IPS-18c (cell line): ENCODE data around the gene NTMT1.
"Not testable (repeated sequence)": the region's sequence is repeated elsewhere in the genome, so short reads cannot be mapped to it uniquely, and the experiment has no call there.

Experiments
- H3K4me3 ChIP-seq: 2 replicates; pipeline ENCODE4 v1.7.0; 2013; ENCODE audit warnings: low read depth, mild to moderate bottlenecking, low read length, moderate library complexity; ENCODE audit not compliant: insufficient read depth
- H3K9me3 ChIP-seq: one replicate; pipeline ENCODE4 v1.6.1; 2013; ENCODE audit warnings: mild to moderate bottlenecking, low read length, moderate library complexity; ENCODE audit not compliant: control insufficient read depth, insufficient read depth

The NTMT1 gene

DNA sequence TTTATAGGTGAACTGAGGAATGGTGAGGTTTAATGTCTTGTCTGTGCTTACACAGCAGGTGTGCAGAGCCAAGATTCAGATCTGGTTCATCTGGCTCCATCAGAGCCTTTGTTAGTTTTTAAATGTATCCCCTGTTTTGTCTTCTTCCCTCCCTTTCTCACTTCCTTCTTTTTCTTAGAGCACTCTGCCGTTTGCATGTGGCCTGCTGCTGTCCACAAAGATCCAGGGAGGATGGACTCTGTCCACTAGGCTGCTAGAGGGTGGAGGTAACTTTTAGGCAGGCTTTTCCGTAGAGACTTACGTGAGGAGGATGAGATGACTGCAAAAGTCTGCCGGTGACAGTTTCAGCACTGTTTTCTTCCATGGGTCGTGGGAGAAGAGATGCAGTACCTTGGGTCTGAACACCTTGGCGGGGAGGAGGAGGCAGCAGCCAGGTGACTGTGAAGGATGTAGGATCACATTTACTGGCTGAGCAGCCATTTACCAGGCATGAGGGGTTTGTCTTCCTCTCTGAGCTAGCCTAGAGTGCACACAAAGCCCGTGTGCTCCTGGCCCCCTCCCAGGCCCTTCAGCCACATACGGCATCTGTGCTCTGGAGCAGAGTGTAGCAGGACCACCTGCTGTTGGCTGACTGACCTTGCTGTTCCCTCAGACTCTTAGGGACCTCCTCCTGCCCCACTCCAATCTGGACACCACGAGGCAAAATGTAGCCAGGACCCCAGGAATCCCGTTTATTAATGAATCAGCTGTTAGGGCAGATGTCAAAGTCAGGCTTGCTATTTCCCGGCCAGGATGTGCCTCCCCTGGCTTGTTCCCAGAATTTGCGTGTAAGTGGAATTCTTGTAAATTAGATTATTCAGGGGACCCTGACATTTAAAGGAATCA lies 1.8 kb downstream of the NTMT1 start:
- H3K4me3 ChIP-seq, result peak overlapping the region; percentile 99

DNA sequence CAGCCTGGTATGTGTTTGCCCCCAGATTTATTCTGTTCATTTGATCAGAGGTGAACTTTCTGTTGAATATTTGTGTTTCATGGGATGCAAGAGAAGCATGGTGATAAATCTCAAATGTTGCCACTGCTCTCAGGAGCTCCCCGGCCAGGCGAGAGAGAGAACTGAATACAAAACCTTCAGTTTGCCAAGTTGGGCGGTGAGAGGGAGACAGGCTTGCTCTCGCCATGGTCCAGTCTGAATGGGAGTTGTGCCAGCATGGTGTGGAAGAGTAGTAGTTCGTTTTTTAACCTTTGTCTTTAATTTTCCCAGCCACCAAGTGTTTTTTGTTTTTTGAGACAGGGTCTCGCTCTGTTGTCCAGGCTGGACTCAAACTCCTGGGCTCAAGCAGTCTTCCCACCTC lies 2.7 kb downstream of the NTMT1 start:
- H3K9me3 ChIP-seq, result no peaks in the 10 kb centered on the region
- H3K4me3 ChIP-seq, result no peak overlapping the region

More for the DNA sequence above, 1.8 kb downstream of the NTMT1 start:
- no peaks in the 10 kb centered on the region for H3K9me3 ChIP-seq

DNA sequence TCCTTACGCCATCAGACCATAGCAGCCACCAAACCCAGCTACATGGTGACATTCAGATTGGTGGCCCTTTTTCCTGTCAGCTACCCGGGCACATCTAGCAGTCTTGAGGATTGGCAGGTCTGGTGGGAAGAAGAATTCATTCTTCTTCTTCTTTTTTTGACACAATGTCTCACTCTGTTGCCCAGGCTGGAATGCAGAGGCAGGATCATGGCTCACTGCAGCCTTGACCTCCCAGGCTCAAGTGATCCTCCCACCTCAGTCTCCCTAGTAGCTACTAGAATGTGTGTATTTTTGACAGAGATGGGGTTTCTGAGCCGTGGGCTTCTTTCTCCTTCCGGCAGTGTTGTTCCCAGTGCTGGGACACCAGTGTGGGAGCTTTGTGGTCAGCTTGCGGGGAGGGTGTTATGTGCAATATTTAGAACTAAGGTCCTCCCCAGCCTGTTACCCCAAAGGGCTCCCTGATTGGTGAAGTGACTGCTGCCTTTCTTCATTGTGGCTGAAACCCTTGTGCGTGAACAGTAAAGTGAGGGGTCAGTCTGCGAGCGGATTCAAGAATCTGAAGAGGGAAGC lies 3.4 kb downstream of the NTMT1 start:
- no peak overlapping the region for H3K4me3 ChIP-seq
- H3K9me3 ChIP-seq, result no peaks in the 10 kb centered on the region

DNA sequence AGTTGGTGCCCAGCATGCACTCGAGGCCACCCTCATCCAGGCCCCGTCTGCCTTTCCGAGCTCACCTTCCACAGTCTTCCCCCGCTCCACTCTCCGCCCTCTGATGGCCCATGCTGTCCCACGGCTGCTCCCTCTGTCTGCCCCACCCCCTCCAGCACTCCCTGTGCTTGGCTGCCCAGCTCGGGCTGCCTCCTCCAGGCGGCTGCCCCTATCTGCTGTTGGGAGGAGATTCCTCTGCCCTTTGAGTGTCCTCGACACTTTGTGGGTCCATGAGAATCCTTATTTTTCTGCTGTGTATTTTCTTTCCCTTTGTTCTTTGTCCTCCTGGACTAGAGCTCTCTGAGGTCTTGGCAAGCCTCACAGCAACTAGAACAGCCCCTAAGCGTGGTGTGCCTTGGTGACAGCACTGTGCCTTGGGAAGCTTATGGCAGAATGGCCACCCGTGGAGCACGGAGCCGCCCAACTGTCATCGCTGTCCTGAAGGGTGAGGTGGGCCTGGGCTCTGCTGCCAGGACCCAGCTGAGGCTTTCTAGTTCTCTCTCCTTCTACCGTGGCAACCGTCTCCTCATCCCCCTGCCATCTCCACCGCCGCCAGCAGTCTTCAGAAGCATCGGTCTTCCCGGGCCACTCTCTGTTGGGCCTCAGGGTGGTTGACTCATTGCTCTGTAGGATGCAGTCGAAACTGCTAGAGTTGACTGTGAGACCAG lies 5.2 kb downstream of the NTMT1 start:
- Histone ChIP-seq H3K4me3 (no peak overlapping the region), H3K9me3 (no peaks in the 10 kb centered on the region)

DNA sequence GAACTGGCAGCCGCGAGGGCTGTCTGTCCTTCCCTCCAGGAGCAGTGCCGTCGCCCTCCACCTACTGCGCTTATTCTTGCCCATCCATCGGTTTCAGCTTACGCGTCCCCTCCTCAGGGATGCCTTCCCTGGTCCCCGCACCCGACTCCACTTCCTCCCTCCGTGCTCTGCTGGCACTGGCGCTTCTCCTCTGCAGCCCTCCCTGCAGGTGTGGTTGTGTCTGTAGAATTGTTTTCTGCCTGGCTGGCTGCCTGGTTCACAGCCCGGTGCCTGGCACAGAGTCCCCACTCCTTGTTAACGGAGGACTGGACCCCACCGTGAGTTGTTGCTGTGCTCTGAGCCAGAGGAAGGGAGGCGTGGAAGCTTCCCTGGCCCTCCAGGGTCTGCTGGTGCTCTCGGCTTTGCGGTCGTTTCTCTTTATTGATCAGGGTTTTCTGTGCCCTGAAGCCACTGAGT lies 5.7 kb downstream of the NTMT1 start:
- Histone ChIP-seq H3K9me3 (no peaks in the 10 kb centered on the region), H3K4me3 (no peak overlapping the region)

DNA sequence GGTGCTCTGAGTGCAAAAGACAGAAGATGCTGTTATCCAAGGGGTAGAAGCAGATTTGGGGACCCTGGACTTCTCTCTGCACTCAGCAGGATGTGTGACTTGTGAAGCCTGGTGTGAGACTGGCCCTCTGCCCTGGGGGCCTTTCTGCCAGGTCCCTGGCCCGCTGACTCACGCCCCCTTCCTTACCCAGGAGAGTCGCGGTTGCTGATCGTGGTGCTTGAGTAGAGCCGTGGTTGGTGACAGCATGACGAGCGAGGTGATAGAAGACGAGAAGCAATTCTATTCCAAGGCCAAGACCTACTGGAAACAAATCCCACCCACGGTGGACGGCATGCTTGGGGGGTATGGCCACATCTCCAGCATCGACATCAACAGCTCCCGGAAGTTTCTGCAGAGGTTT lies 6.5 kb downstream of the NTMT1 start:
- H3K9me3 ChIP-seq, result no peaks in the 10 kb centered on the region
- H3K4me3 ChIP-seq, result no peak overlapping the region

DNA sequence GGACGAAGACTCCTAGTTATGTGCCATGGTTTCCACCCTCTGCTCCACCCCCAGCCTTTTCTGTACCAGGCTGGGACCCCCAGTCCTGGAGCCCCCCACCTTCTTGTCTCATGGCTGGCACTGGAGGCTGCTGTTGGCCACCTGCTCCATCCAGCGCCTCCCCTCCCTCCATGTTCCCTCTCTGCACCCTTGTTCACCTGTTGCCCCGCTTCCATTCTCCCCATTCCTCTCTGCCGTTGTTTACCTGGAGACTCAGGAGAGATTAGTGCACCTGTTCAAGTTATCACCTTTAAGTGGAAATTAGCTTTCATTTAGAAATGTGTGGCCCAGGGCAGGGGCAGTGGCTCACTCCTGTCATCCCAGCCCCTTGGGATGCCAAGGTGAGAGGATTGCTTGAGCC lies 7.2 kb downstream of the NTMT1 start:
- no peaks in the 10 kb centered on the region for H3K9me3 ChIP-seq

DNA sequence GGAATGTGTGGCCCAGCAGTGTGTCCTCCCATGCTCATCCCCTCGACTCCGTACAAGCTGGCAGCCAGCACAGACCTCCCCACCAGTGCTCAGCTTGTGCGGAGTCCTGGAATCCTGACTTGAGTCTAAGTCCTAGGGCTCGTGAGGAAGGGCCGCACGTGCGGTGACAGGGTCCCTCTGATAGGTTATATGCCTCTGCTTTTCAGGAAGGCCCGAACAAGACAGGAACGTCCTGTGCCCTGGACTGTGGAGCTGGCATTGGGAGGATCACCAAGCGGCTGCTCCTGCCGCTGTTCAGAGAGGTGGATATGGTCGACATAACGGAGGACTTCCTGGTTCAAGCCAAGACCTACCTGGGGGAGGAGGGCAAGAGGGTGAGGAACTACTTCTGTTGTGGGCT lies 7.9 kb downstream of the NTMT1 start:
- no peaks in the 10 kb centered on the region for H3K9me3 ChIP-seq

More for the DNA sequence above, 7.2 kb downstream of the NTMT1 start:
- no peak overlapping the region for H3K4me3 ChIP-seq

DNA sequence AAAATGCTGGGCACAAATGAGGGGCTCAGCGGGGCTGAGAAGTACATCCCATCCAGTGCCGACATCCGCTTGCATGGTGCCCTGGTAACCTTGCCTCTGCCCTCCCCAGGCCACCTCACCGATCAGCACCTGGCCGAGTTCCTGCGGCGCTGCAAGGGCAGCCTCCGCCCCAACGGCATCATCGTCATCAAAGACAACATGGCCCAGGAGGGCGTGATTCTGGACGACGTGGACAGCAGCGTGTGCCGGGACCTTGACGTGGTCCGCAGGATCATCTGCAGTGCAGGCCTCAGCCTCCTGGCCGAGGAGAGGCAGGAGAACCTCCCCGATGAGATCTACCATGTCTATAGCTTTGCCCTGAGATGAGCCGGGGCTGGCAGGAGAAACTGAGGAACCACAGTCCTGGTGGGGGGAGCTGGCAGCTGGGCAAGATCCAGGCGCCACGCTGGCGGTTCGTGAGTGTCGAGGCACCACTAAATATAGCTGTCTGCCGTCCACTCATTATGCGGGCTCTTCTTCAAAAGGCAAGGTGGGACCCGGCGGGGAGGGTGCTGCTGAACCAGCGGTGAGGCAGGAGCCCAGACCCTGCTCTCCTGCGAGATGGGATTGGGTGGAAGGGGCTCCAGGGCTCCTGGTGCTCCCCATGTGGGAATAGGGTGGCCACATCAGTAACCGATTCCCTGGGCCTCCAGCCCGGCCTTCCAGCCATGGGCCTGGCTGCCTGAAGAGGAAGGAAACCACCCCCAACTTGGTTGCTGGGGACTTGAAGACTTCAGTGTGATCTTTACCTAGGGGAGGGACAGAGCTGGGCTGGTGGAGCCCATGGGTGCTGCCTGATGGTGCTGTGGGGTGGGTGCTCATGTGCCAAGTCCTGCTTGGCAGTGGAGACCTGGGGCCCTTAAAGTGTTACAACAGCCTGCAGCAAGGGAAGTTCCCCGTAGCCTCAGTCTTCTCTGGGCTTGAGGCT lies 9.4 kb downstream of the NTMT1 start:
- Histone ChIP-seq H3K9me3 (no peaks in the 10 kb centered on the region), H3K4me3 (no peak overlapping the region)

More for the DNA sequence above, 7.9 kb downstream of the NTMT1 start:
- no peak overlapping the region for H3K4me3 ChIP-seq

DNA sequence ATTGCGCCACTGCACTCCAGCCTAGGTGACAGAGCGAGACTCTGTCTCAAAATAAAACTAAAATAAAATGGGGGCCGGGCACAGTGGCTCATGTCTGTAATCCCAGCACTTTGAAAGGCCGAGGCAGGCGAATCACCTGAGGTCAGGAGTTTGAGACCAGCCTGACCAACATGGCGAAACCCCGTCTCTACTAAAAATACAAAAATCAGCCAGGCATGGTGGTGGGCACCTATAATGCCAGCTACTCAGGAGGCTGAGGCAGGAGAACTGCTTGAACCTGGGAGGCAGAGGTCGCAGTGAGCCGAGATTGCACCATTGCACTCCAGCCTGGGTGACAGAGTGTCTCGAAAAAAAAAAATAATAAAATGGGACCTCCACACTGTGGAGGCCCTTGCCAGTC lies 10.4 kb downstream of the NTMT1 start:
- not testable (repeated sequence) for H3K4me3 ChIP-seq

DNA sequence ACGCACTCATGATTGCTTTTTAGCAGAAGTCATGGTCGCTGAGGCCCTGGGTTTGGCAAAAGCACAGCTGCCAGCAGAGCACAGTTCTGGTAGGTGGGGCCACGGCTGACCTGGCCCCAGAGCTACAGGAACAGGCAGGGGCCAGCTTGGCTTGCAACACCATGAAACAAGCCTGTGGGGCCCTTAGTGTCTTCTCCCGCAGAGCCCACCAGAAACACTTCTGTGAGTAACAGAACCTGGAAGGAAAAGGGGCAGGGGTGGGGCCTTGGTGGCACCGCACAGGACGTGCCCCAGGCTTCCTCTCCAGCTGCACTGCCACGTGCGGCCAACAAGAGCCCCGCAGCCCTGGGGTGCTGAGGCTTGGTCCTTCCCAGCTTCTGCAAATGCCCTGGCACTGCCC lies 11.1 kb downstream of the NTMT1 start:
- Histone ChIP-seq H3K9me3 (no peaks in the 10 kb centered on the region), H3K4me3 (no peak overlapping the region)

More for the DNA sequence above, 10.4 kb downstream of the NTMT1 start:
- not testable (repeated sequence) for H3K9me3 ChIP-seq

DNA sequence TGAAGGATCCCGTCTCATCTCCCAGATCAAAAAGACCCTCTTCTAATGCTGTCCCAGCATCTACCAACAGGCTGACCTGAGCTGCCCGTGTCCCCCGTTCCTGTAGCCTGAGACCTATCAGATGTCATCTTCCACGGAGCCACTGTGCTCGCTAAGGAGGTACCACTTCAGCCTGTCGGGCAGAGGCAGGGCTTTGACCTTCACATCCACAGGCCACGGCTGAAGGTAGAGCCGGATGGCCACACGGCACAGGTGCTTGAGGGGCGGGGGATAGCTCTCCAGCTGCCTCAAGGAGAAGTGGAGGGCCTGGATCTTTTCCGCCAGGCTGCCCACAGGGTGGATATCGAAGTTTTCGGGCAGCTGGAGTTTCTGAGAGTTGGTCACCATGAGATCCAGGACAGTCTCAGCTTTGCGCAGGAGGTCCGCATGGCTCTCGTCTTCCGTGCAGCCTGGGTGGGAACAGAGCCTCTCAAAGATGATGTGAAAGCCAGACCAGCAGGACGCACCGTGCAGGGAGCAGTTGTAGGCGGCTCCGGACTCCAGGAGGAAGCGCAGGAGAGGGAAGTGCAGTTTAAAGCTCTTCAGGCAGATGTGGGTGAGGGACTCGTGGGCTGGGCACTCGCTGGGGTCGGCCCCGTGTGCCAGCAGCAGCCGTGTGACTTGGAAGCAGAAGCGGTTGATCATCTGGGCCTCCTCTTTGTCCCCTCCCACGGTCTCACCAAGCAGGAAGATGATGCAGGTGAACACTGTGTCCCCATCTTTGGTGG lies 11.9 kb downstream of the NTMT1 start:
- Histone ChIP-seq H3K9me3 (no peaks in the 10 kb centered on the region), H3K4me3 (no peak overlapping the region)

DNA sequence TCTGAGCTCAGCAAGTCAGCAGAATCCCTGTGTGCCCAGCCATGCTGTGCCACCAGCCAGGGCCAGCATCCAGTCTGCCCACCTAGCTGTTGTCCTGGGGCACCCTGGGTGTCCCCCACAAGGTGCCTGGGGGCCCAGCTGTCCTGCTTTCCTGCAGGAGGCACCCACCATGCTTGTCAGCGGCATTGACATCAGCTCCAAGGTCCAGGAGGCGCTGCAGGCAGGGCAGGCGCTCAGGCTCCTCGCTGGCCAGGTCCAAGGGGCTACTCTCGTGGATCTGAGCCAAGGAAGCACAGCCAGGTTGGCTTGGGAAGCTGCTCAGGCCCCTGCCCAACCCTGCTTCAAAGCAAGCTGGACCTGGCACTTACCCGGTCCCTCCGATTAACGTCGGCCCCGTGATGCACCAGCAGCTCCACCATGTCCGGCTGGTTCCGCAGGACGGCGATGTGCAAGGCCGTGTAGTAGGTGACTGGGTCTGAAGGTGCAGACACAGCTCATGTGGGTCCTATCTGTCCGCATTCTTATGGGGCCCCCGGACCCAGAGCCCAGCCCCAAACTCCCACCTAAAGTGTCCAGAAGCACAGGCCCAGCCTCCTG lies 13.2 kb downstream of the NTMT1 start:
- Histone ChIP-seq H3K4me3 (no peak overlapping the region), H3K9me3 (no peaks in the 10 kb centered on the region)

DNA sequence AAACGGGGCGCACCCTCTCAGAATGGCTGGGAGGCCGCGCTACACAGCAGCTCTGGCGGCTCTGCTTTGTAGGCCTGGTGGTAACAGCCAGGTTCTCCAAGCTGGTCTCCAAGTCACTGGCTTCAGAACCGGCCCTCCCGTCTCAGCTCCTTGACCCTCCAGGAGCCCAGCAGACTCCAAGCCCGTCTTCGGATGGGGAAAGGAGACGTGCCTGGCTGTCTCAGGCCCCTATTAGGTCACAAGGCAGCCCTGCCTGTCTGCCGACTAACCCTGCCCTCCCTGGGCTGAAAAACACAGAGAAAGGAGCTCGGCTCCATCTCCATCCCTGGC lies 13.8 kb downstream of the NTMT1 start:
- no peak overlapping the region for H3K4me3 ChIP-seq
- no peaks in the 10 kb centered on the region for H3K9me3 ChIP-seq

DNA sequence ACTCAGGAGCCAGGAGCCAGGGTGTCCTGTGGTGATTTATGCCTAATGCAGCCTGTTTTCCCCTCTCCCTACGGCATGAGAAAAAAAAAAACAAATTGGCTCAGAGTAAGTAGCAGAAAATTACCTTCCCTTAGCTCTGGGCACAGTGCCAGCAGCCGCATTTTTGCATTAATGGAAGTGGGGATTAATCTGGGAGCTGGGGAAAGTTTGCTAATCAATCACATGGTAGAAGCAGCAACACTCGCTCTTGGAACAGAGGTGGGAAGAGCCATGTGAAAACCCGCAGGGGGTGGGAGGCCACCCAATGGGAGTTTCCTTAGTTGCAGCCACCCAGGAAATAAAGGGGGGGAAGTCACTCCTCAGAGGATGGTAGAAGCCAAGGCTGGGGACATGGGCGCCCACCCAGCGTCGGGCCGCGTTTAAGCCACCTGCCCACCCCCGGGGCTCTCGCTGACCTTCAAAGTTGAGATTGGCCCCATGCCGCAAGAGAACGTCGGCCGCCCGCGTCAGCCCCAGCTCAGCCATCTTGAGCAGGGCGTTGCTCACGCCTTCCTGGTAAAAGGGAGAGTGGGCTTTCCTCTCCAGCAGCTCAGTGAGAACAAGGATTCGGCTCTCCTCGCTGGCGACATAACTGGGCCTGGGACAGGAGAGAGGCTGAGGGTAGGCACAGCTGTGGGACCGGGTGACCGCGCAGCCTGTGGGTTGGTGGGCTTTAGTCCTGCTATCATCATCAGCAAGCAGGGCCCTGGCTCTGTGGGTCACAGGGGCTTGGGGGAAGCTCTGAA lies 14.3 kb downstream of the NTMT1 start:
- Histone ChIP-seq H3K4me3 (peak overlapping the region; percentile 3; the same call in 1 of the 2 replicates), H3K9me3 (no peaks in the 10 kb centered on the region)
